Measurements from ENCODE around the gene GRHPR.

- TF ChIP-seq SPI1 (IDR thresholded peaks at IDR 0.05; ENCODE audit: borderline replicate concordance, low read depth): no peak
- TF ChIP-seq, protein P1, sequence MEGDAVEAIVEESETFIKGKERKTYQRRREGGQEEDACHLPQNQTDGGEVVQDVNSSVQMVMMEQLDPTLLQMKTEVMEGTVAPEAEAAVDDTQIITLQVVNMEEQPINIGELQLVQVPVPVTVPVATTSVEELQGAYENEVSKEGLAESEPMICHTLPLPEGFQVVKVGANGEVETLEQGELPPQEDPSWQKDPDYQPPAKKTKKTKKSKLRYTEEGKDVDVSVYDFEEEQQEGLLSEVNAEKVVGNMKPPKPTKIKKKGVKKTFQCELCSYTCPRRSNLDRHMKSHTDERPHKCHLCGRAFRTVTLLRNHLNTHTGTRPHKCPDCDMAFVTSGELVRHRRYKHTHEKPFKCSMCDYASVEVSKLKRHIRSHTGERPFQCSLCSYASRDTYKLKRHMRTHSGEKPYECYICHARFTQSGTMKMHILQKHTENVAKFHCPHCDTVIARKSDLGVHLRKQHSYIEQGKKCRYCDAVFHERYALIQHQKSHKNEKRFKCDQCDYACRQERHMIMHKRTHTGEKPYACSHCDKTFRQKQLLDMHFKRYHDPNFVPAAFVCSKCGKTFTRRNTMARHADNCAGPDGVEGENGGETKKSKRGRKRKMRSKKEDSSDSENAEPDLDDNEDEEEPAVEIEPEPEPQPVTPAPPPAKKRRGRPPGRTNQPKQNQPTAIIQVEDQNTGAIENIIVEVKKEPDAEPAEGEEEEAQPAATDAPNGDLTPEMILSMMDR (IDR thresholded peaks at IDR 0.05; ENCODE audit: insufficient read depth, low read length): no peak
- TF ChIP-seq POLR2AphosphoS5 (IDR thresholded peaks at IDR 0.05; ENCODE audit: low read depth): no peak
- no peak for TF ChIP-seq GABPA (IDR thresholded peaks at IDR 0.05; ENCODE audit: low read depth)
- no peak for TF ChIP-seq REST (IDR thresholded peaks at IDR 0.05; ENCODE audit: insufficient replicate concordance, low read depth)
These were observed 41.3 kb upstream of the GRHPR start for GRCh38 chr9:37381094-37381741.

Data from HL-60 (cell line).